ENCODE results near the gene KRT9. TPM values are rescaled to one million over a fixed set of nuclear protein-coding genes. Genes with fewer than 3 reads are reported as not detected.

The KRT9 gene
- total and polyA plus RNA-seq, 10 of the 15 experiments (the other 5 are each of a cell fraction or from before 2014, with no cell fraction given): not detected

DNA sequence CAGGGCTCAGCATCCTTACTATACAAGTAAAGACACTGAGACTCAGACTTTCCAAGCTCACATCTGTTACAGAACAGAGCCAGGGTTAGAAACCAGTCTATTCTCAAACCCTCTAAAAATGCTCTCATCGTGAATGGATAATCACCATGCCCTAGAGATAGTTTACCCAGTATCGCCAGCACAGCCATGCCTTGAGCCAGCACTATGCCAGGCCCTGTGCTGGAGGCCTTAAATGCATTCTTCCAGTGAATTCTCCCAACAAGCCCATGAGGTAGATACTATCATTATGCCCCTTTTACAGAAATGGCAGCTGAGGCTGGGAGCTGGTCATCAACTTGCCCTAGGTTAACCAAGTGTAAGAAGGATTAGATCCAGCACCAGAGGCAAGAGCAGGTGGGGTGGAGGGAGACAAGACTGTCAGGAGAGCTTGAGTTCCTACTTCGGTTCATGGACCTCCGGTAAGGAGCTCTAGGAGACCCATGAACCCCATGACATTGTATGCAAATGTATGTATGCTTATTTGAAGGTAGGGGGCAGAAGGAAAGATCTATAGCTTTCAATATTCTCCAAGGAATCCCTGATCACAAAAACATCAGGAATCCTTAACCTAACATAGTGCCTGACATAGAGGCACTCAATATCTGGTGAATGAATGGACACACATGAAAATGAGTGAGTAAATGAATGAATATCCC is 9.7 kb upstream of the KRT9 start (continued):
- TF ChIP-seq, protein P1, sequence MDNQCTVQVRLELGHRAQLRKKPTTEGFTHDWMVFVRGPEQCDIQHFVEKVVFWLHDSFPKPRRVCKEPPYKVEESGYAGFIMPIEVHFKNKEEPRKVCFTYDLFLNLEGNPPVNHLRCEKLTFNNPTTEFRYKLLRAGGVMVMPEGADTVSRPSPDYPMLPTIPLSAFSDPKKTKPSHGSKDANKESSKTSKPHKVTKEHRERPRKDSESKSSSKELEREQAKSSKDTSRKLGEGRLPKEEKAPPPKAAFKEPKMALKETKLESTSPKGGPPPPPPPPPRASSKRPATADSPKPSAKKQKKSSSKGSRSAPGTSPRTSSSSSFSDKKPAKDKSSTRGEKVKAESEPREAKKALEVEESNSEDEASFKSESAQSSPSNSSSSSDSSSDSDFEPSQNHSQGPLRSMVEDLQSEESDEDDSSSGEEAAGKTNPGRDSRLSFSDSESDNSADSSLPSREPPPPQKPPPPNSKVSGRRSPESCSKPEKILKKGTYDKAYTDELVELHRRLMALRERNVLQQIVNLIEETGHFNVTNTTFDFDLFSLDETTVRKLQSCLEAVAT (IDR thresholded peaks at IDR 0.05): no peak

- no peaks in the 10 kb centered on the region for H4K20me1 ChIP-seq (ENCODE audit: control insufficient read depth, insufficient read depth)
- in situ Hi-C loops (cut with MboI): no loop called here
- H3K27ac ChIP-seq (ENCODE audit: control insufficient read depth, insufficient read depth): no peak overlapping the region
- ChIA-PET CTCF (interaction anchor here (0.7 to 1.1 kb wide), 3 partner anchors 28 to 98 kb away, joined by 3 read pairs; no protein-coding TSS in a partner anchor), POLR2A (no interaction called here), RAD21 (ENCODE audit: unreplicated experiment) (no interaction called here), SMC1A (ENCODE audit: uncharacterized antibody, unreplicated experiment) (interaction anchor here (0.9 kb wide), 1 partner anchor 82 kb away, joined by 3 read pairs; no protein-coding TSS in a partner anchor)
- no peak for FAIRE-seq
- no peak overlapping the region for H2AFZ ChIP-seq (ENCODE audit: control insufficient read depth, low read depth, low read length)
- no peaks in the 10 kb centered on the region for H3K9me3 ChIP-seq (replicated peaks; ENCODE audit: control insufficient read depth, insufficient read depth, low read length)
- no peak overlapping the region for H3K9ac ChIP-seq (ENCODE audit: control insufficient read depth, insufficient read depth, low read length)
- TF ChIP-seq, protein P2, sequence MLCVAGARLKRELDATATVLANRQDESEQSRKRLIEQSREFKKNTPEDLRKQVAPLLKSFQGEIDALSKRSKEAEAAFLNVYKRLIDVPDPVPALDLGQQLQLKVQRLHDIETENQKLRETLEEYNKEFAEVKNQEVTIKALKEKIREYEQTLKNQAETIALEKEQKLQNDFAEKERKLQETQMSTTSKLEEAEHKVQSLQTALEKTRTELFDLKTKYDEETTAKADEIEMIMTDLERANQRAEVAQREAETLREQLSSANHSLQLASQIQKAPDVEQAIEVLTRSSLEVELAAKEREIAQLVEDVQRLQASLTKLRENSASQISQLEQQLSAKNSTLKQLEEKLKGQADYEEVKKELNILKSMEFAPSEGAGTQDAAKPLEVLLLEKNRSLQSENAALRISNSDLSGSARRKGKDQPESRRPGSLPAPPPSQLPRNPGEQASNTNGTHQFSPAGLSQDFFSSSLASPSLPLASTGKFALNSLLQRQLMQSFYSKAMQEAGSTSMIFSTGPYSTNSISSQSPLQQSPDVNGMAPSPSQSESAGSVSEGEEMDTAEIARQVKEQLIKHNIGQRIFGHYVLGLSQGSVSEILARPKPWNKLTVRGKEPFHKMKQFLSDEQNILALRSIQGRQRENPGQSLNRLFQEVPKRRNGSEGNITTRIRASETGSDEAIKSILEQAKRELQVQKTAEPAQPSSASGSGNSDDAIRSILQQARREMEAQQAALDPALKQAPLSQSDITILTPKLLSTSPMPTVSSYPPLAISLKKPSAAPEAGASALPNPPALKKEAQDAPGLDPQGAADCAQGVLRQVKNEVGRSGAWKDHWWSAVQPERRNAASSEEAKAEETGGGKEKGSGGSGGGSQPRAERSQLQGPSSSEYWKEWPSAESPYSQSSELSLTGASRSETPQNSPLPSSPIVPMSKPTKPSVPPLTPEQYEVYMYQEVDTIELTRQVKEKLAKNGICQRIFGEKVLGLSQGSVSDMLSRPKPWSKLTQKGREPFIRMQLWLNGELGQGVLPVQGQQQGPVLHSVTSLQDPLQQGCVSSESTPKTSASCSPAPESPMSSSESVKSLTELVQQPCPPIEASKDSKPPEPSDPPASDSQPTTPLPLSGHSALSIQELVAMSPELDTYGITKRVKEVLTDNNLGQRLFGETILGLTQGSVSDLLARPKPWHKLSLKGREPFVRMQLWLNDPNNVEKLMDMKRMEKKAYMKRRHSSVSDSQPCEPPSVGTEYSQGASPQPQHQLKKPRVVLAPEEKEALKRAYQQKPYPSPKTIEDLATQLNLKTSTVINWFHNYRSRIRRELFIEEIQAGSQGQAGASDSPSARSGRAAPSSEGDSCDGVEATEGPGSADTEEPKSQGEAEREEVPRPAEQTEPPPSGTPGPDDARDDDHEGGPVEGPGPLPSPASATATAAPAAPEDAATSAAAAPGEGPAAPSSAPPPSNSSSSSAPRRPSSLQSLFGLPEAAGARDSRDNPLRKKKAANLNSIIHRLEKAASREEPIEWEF (IDR thresholded peaks at IDR 0.05; ENCODE audit: insufficient replicate concordance, low read depth, low read length): no peak
- TF ChIP-seq CBX5 (IDR thresholded peaks at IDR 0.05; ENCODE audit: low read depth) (no peak), PAX5 (IDR thresholded peaks at IDR 0.05; ENCODE audit: borderline replicate concordance, low read depth, low read length) (no peak), RBBP5 (conservative IDR thresholded peaks at IDR 0.05) (no peak), NR2F1 (conservative IDR thresholded peaks at IDR 0.05) (no peak)
- no peak for ATAC-seq
- no TSS peak for BruUV-seq (replicated peaks)
- H3K27me3 ChIP-seq (replicated peaks in 1 of 2; ENCODE audit: control insufficient read depth in 2 of 2, insufficient read depth in 2 of 2, low read length in 1 of 2): no peaks in the 10 kb centered on the region; a peak in 2 of 4 replicates
- no peaks in the 10 kb centered on the region for H3K4me1 ChIP-seq (ENCODE audit: control insufficient read depth, insufficient read depth, low read length)
- H3K79me2 ChIP-seq (ENCODE audit: control insufficient read depth, insufficient read depth, low read length): no peaks in the 10 kb centered on the region
- H3K4me3 ChIP-seq: no peak overlapping the region
- intact Hi-C loops (cut with micrococcal nuclease; ENCODE audit: unreplicated experiment): no loop called here
- no peak overlapping the region for H3K4me2 ChIP-seq (ENCODE audit: control insufficient read depth, insufficient read depth)
- 5% methylated on average over 1 of the region's 1 CpG for WGBS (ENCODE audit: insufficient coverage, insufficient replicate concordance, low lambda C conversion rate, missing lambda C conversion rate)
- H3K36me3 ChIP-seq (ENCODE audit: control insufficient read depth in 2 of 2, insufficient read depth in 2 of 2, low read length in 1 of 2): no peaks in the 10 kb centered on the region
- DNase-seq (ENCODE audit: low read depth, low spot score): no peak
Observed at GRCh38 chr17:41580687-41581365, 9.0 kb upstream of the KRT9 start.
